Right ventricle myocardium inferior (tissue), 1 donor: Measurements from ENCODE around the gene PACS2. TPM values are rescaled to one million over a fixed set of nuclear protein-coding genes. Genes with fewer than 3 reads are reported as not detected.
"Not testable (repeated sequence)": the region's sequence is repeated elsewhere in the genome, so short reads cannot be mapped to it uniquely, and the experiment has no call there.

Experiments used
- ATAC-seq: fragments of 200-7000 bp; cut with Tn5 transposase; one replicate; pipeline ENCODE4 v1.9.1; 2020; ENCODE audit warnings: mild to moderate bottlenecking, moderate library complexity
- DNase-seq: peaks from one replicate; pipeline ENCODE4 v3.0.0; 2021; ENCODE audit errors: missing footprints
- intact Hi-C: fragments of 100-400 bp; cut with DNase I; formaldehyde crosslinking; loops from one replicate; pipeline ENCODE4 v1.11.0; 2022
- long read RNA-seq: library from polyadenylated mRNA; unstranded; transcript quantifications from one replicate; pipeline ENCODE4 v2.0.0, GENCODE V29; 2021
- total RNA-seq: library from RNA; stranded (reverse); fragmentation: NEBNext Ultra II Directional; extraction: Animal tissue kit (Norgen Biotek cat#: 25700); gene quantifications from one replicate; pipeline ENCODE4 v1.2.1, GENCODE V29; 2021
- donor health status: DM: no; HTN: yes; CAD: no; lungs with severe emphysema.

Gene PACS2
- 69.1 TPM for total RNA-seq
- long read RNA-seq, transcript PACS2-201 (24 exons, 3,708 nt) = major isoform, 59 of 118 reads
- long read RNA-seq, partial matches to known transcripts = 23 of 118 reads
- long read RNA-seq, other reads (novel, unspliced or antisense) = 35 of 118 reads

DNA sequence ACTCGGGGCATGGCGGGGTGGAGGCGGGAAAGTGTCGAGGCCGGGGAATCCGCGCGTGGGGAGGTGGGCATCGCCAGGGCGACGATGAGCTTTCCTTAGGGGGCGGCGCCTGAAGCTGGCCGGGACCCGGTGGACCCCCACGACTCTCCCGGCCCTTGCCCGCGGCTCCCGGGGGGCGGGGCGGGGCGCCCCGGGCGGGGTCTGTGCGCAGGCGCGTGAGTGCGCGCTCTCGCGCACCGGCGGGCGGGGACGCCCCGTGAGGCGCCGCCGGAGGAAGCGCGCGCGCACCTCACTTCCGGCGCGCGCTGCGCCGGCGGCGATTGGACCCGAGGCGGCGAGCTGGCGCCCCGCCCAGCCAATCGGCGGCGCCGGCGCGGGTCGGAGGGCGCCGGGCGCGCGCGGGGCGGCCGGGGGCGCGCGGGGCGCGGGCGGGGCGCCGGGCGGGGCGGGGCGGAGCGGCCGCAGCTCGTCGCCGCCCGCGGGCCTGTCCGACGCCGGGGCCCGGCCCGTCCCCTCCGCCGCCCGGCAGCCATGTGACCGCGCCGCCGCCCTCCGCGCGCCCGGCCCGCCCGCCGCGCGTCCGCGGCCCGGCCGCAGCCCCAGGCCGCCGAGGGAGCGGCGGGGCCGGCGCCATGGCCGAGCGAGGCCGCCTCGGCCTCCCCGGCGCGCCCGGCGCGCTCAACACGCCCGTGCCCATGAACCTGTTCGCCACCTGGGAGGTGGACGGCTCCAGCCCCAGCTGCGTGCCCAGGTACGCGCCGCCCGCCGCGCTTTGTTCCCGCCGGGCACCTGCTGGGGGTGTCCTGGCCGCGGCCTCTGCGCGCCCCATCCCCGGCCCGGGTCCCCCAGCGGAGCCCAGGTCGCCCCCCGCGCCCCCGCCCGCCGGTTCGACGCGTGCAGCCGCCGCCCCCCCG lies at the start of gene PACS2:
TSS of gene PACS2 (plus strand) at position 462 of the 914 bp plus-strand sequence. CDS start at position 633, 171 bp downstream.
- intact Hi-C loops = no loop called here
- ATAC-seq = peak; percentile 88
- DNase-seq = peak; percentile 91

GRCh38 chr14:105267820-105268548 lies 46.6 kb upstream of the PACS2 start:
- intact Hi-C loops = no loop called here
- DNase-seq (no peak), ATAC-seq (peak; percentile 53)

- ATAC-seq (no peak), DNase-seq (no peak)
- intact Hi-C loops = no loop called here
Observed at GRCh38 chr14:105268736-105269354, 45.7 kb upstream of the PACS2 start.

DNA sequence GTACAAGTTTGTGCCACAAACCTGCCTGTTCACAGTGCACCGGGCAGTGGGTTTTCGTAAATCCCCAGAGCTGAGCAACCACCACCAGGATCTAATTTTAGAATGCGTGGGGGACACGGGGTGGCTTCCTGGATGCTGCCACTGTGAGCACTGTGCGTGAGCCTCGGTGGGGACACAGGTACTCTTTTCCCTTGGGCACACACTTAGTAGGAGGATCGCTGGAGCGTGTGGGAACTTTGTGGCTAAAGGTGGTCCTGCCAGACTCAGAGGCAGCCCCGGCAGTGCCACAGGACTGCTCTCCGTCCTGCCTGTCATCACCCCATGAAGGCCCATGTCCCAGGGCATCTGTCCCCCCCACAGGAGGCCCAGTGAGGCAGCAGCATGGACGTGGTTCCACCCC lies 45.1 kb upstream of the PACS2 start:
- intact Hi-C loops = no loop called here
- DNase-seq = peak; percentile 67
- no peak for ATAC-seq

DNA sequence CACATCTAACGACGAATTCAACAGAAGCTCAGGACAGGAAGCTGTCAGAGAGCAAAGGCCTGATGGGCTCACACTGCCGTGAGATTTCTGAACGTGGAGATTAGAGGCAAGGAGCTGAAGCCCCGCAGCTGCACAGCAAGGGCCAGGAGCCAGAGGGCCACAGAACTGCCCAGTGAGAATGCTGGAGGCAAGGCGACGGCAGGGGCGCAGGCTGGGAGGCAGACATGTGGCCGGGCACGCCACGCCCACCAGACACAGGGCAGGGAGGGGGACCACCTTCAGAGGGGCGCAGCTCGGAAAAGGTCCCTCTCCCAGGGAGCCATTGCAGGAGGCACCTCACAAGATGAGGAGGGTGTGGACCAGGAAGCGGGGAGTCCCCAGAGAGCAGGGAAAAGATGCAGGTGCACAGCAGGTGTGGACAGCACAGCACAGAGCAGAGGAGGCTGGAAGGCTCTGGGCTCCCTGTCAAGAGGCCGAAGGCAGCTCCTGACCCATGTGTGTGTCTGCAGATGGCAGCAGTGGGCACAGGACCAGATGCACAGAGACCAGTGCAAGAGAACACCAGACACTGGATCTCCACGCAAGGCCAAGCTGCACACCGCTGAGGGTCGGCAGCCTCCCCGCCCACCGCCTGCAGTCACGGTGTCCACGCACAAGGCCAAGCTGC lies 43.2 kb upstream of the PACS2 start:
- peak; percentile 69 for DNase-seq
- intact Hi-C loops = no loop called here
- ATAC-seq = no peak

DNA sequence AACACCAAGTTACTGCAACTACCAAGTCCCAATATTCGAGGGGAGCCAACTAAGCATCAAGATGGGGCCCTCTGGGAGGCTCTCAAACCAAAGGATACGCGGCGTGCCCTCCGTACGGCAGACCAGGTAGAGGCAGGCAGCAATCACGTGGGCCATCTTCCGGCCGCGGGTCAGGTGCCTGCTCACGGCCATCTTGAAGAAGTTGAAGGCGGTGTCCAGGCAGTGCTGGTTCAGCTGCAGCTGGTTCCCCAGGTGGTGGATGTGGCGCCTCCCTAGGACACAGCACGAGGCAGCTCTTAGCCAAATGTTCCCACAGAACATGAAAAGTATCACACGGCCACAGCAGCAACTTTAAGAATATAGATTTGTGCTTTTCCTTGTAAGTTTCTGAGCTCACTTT lies 41.9 kb upstream of the PACS2 start:
- DNase-seq (peak; percentile 37), ATAC-seq (no peak)
- intact Hi-C loops = no loop called here

DNA sequence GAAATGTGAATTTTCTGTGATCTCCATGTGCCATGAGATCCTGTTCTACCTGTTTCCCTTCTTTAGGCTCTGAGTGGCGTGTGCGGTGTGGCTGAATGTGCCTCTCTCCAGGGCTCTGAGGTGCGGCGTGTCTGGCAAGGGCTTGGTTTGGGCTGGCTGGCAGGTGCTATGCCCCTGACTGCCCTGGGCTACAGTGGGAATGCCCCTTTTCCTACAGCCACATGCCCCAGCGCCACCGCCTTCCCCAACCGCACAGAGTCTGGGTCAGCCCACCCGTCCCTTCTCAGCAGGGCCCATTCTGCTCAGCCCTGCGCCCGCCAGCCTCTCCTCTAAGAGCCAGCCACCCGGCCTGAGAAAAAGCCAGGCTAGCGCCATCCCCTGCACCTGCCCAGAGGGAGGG lies 41.5 kb upstream of the PACS2 start:
- ATAC-seq (no peak), DNase-seq (no peak)
- intact Hi-C loops = no loop called here

DNA sequence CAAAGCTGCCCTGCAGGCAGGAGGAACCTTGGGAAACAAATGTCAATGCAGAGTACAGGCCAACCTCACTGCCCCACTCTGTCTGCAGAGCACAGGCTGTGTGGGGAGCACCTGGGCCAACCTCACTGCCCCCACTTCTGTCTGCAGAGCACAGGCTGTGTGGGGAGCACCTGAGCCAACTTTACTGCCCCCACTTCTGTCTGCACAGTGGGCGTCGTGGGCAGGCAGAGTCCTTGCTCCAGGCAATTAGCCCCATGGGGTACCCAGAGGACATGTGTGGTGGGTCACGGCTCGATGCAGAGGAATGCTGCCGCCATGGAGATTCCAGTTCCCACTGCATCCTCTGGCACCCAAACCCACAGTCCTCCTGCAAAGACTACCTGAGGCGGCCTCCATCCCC lies 39.9 kb upstream of the PACS2 start:
- intact Hi-C loops = no loop called here
- peak; percentile 30 for DNase-seq
- ATAC-seq = no peak

DNA sequence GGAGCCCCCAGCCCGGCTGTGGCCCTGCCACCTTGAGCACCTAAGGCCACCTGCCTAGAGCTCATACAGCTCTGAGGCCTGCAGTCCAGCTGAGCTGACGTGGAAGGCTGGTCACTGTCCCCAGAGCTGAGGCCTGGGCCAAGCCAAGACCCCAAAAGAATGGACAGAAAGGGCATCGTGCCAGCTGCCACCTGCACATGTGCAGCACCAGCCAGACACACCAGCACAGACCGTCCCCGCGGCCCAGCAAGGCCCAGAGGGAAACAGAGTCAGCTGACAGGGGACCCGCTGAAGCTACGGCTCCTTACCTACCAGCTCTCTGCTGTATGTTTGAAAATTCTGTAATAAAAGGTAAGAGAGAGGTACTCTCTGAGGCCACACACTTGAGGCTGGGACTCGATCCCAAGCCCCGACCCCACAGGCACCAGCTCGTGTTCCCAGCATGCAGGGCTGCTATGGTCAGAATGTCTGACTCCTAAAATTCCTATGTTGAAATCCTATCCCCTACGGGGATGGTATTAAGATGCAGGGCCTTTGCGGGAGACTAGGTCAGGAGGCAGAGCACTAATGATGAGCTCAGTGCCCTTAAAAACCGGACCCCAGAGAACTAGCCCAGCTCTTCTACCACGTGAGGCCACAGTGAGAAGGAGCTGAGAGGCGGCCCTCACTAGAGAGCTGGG lies 39.1 kb upstream of the PACS2 start:
- peak; percentile 65 for DNase-seq

DNA sequence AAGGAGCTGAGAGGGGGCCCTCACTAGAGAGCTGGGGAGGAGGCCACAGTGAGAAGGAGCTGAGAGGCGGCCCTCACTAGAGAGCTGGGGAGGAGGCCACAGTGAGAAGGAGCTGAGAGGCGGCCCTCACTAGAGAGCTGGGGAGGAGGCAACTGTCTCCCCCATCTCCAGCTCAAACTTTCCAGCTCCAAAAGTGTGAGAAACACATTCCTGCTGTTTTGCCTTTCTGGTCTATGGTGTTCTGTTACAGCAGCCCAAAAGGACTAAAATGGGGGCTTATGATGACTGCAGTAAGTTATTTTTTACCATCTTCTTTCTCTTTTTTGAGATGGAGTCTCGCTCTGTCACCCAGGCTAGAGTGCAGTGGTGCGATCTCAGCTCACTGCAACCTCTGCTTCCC lies 37.1 kb upstream of the PACS2 start:
- ATAC-seq, intact Hi-C loops, DNase-seq: not testable (repeated sequence)

More for the DNA sequence above, 39.1 kb upstream of the PACS2 start:
- ATAC-seq = peak; percentile 86
- intact Hi-C loops = no loop called here

- intact Hi-C loops = no loop called here
- no peak for DNase-seq
- no peak for ATAC-seq
Observed at GRCh38 chr14:105279642-105280361, 34.7 kb upstream of the PACS2 start.

GRCh38 chr14:105280525-105280924 lies 34.0 kb upstream of the PACS2 start:
- intact Hi-C loops = no loop called here
- ATAC-seq = no peak

GRCh38 chr14:105281371-105282097 lies 33.0 kb upstream of the PACS2 start:
- ATAC-seq (no peak), DNase-seq (peak; percentile 37)
- intact Hi-C loops = loop anchor here (2.0 kb wide), 1 partner anchor 191 kb away; no protein-coding TSS in a partner anchor

More at GRCh38 chr14:105280525-105280924, 34.0 kb upstream of the PACS2 start:
- DNase-seq = no peak

- no peak for ATAC-seq
- intact Hi-C loops = loop anchor here (2.0 kb wide), 1 partner anchor 191 kb away; no protein-coding TSS in a partner anchor
Observed at GRCh38 chr14:105282098-105282725, 32.3 kb upstream of the PACS2 start.

GRCh38 chr14:105283028-105283427 lies 31.5 kb upstream of the PACS2 start:
- DNase-seq = peak; percentile 33

More at GRCh38 chr14:105282098-105282725, 32.3 kb upstream of the PACS2 start:
- peak; percentile 11 for DNase-seq

GRCh38 chr14:105283899-105284298 lies 30.6 kb upstream of the PACS2 start:
- intact Hi-C loops = loop anchor here (2.0 kb wide), 2 partner anchors 81 to 193 kb away; no protein-coding TSS in a partner anchor
- DNase-seq (no peak), ATAC-seq (no peak)

More at GRCh38 chr14:105283028-105283427, 31.5 kb upstream of the PACS2 start:
- intact Hi-C loops = loop anchor here (2.0 kb wide), 1 partner anchor 192 kb away; no protein-coding TSS in a partner anchor
- no peak for ATAC-seq
